Measurements from ENCODE around the gene TRIM74. TPM values are rescaled to one million over a fixed set of nuclear protein-coding genes. Genes with fewer than 3 reads are reported as not detected.
"Not testable (repeated sequence)": the region's sequence is repeated elsewhere in the genome, so short reads cannot be mapped to it uniquely, and the experiment has no call there.

Gene TRIM74
- total RNA-seq, 1 experiment from 2014 or later = not detected

DNA sequence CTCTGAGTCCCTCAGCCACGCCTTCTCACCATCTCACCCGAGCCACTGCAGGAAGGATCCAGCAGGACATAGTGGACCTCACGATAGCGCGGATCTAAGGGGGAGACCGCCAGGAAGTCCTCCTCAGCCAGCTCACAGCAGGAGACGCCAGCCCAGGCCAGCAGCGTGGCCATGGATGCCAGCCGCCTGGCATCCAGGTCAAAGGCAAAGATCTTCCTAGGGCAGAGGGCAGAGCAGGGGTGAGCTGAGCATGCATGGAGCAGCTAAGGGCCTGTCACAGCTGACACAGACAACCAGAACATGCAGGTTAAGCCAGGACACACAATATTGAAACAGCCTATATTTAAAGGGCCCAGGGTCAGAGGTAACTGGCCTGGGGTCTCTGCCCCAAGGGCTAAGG lies 20.0 kb downstream of the TRIM74 start:
- H4K20me1 ChIP-seq (ENCODE audit: low read length); DNase-seq; H2AFZ ChIP-seq (ENCODE audit: low read length); H3K36me3 ChIP-seq (ENCODE audit: low read depth, low read length); BruUV-seq (replicated peaks); H3K9me2 ChIP-seq (replicated peaks; ENCODE audit: low read length); ATAC-seq; H3K4me1 ChIP-seq (ENCODE audit: insufficient read depth, low read length); H3K4me3 ChIP-seq (ENCODE audit: low read length); H3F3A ChIP-seq (ENCODE audit: low read length, unreplicated experiment); H3K79me2 ChIP-seq (ENCODE audit: low read length); intact Hi-C loops (cut with micrococcal nuclease); CTCF ChIA-PET; H3K27me3 ChIP-seq (ENCODE audit: low read length); POLR2A ChIA-PET (ENCODE audit: unreplicated experiment); H3K9me3 ChIP-seq (ENCODE audit: low read length); H3K27ac ChIP-seq (ENCODE audit: low read length); H3K4me2 ChIP-seq (ENCODE audit: low read length); H3K9ac ChIP-seq (ENCODE audit: low read length): not testable (repeated sequence)

DNA sequence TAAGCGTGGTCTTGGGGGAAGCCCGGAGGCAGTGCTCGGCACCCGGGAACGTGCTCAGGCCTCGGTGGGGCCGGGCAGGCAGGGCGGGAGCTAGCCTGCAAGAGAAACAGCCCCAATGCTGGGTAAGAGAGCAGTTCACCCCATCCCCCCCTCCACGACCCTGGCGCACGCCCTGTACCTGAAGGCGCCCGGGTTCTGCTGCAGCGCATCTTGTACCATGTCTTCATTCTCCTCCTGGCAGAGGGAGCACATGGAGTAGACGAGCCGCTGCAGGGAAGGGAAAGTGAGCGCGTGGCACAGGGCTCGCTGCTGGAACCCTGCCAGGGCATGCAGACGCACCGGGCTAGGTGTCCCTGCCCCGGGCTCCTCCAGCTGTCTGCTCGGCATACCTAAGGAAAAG lies 20.6 kb downstream of the TRIM74 start:
- H3K79me2 ChIP-seq (ENCODE audit: low read length); H3K4me3 ChIP-seq (ENCODE audit: low read length); intact Hi-C loops (cut with micrococcal nuclease); H3K36me3 ChIP-seq (ENCODE audit: low read depth, low read length); H2AFZ ChIP-seq (ENCODE audit: low read length); H3K9ac ChIP-seq (ENCODE audit: low read length); H3K4me2 ChIP-seq (ENCODE audit: low read length); H3K4me1 ChIP-seq (ENCODE audit: insufficient read depth, low read length); BruUV-seq (replicated peaks); ATAC-seq; H3K27me3 ChIP-seq (ENCODE audit: low read length); H3K9me2 ChIP-seq (replicated peaks; ENCODE audit: low read length); POLR2A ChIA-PET (ENCODE audit: unreplicated experiment); DNase-seq; H3K9me3 ChIP-seq (ENCODE audit: low read length); H3K27ac ChIP-seq (ENCODE audit: low read length); CTCF ChIA-PET; H3F3A ChIP-seq (ENCODE audit: low read length, unreplicated experiment); H4K20me1 ChIP-seq (ENCODE audit: low read length): not testable (repeated sequence)

- H3K9me2 ChIP-seq (replicated peaks; ENCODE audit: low read length); H3K4me1 ChIP-seq (ENCODE audit: insufficient read depth, low read length); H2AFZ ChIP-seq (ENCODE audit: low read length); CTCF ChIA-PET; DNase-seq; H3K9ac ChIP-seq (ENCODE audit: low read length); H3K9me3 ChIP-seq (ENCODE audit: low read length); BruUV-seq (replicated peaks); H3K4me2 ChIP-seq (ENCODE audit: low read length); POLR2A ChIA-PET (ENCODE audit: unreplicated experiment); intact Hi-C loops (cut with micrococcal nuclease); H4K20me1 ChIP-seq (ENCODE audit: low read length); H3K79me2 ChIP-seq (ENCODE audit: low read length); H3K36me3 ChIP-seq (ENCODE audit: low read depth, low read length); H3F3A ChIP-seq (ENCODE audit: low read length, unreplicated experiment); H3K27me3 ChIP-seq (ENCODE audit: low read length); H3K27ac ChIP-seq (ENCODE audit: low read length); H3K4me3 ChIP-seq (ENCODE audit: low read length): not testable (repeated sequence)
- peak; percentile 34; the same call in 1 of the 2 replicates for TF ChIP-seq CTCF (conservative IDR thresholded peaks at IDR 0.05; ENCODE audit: low read depth, low read length)
- ATAC-seq = peak; percentile 20; the same call in 1 of the 2 replicates
Observed at GRCh38 chr7:72946130-72946745, 23.0 kb downstream of the TRIM74 start.

GRCh38 chr7:72945597-72945996 lies 23.7 kb downstream of the TRIM74 start:
- H4K20me1 ChIP-seq (ENCODE audit: low read length); H3K9me2 ChIP-seq (replicated peaks; ENCODE audit: low read length); DNase-seq; H3K4me1 ChIP-seq (ENCODE audit: insufficient read depth, low read length); H3K79me2 ChIP-seq (ENCODE audit: low read length); BruUV-seq (replicated peaks); H3K4me2 ChIP-seq (ENCODE audit: low read length); intact Hi-C loops (cut with micrococcal nuclease); ATAC-seq; H2AFZ ChIP-seq (ENCODE audit: low read length); CTCF ChIA-PET; H3K9ac ChIP-seq (ENCODE audit: low read length); POLR2A ChIA-PET (ENCODE audit: unreplicated experiment); H3K9me3 ChIP-seq (ENCODE audit: low read length); H3F3A ChIP-seq (ENCODE audit: low read length, unreplicated experiment); H3K27me3 ChIP-seq (ENCODE audit: low read length); H3K4me3 ChIP-seq (ENCODE audit: low read length); H3K36me3 ChIP-seq (ENCODE audit: low read depth, low read length); H3K27ac ChIP-seq (ENCODE audit: low read length): not testable (repeated sequence)

DNA sequence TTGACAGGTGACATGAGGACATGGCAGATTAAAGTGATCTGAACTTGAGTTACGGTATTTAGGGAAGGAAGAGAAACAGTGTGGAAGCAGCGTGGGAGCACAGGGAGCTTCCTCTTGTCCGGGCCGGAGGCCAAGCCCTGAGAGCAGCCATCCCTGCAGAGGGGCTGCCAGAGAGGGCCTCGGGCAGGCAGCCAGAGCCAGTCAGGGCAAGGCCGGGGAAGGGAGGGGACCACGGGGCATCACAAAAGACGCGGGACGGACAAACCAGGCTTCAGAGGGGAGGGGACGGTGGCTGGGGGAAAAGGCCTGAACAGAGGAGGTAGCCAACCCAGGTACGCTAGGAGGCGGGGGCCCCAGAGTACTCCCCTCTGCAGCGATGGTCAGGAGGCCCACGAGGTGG lies 24.3 kb downstream of the TRIM74 start:
- BruUV-seq (replicated peaks); H3K27me3 ChIP-seq (ENCODE audit: low read length); H4K20me1 ChIP-seq (ENCODE audit: low read length); DNase-seq; H3K27ac ChIP-seq (ENCODE audit: low read length); H3K36me3 ChIP-seq (ENCODE audit: low read depth, low read length); POLR2A ChIA-PET (ENCODE audit: unreplicated experiment); ATAC-seq; H3F3A ChIP-seq (ENCODE audit: low read length, unreplicated experiment); H3K4me2 ChIP-seq (ENCODE audit: low read length); H3K9me2 ChIP-seq (replicated peaks; ENCODE audit: low read length); CTCF ChIA-PET; H3K9ac ChIP-seq (ENCODE audit: low read length); H2AFZ ChIP-seq (ENCODE audit: low read length); intact Hi-C loops (cut with micrococcal nuclease); H3K9me3 ChIP-seq (ENCODE audit: low read length); H3K79me2 ChIP-seq (ENCODE audit: low read length); H3K4me3 ChIP-seq (ENCODE audit: low read length); H3K4me1 ChIP-seq (ENCODE audit: insufficient read depth, low read length): not testable (repeated sequence)

- H2AFZ ChIP-seq (ENCODE audit: low read length); H4K20me1 ChIP-seq (ENCODE audit: low read length); H3K79me2 ChIP-seq (ENCODE audit: low read length); H3K9me3 ChIP-seq (ENCODE audit: low read length); H3K4me1 ChIP-seq (ENCODE audit: insufficient read depth, low read length); ATAC-seq; H3K9me2 ChIP-seq (replicated peaks; ENCODE audit: low read length); BruUV-seq (replicated peaks); DNase-seq; H3K9ac ChIP-seq (ENCODE audit: low read length); H3K4me3 ChIP-seq (ENCODE audit: low read length); POLR2A ChIA-PET (ENCODE audit: unreplicated experiment); H3F3A ChIP-seq (ENCODE audit: low read length, unreplicated experiment); H3K27me3 ChIP-seq (ENCODE audit: low read length); H3K4me2 ChIP-seq (ENCODE audit: low read length); H3K27ac ChIP-seq (ENCODE audit: low read length); CTCF ChIA-PET; H3K36me3 ChIP-seq (ENCODE audit: low read depth, low read length); intact Hi-C loops (cut with micrococcal nuclease): not testable (repeated sequence)
Observed at GRCh38 chr7:72942956-72943355, 26.3 kb downstream of the TRIM74 start.
